ENCODE measurements around the gene MKRN2OS. TPM values are rescaled to one million over a fixed set of nuclear protein-coding genes. Genes with fewer than 3 reads are reported as not detected.

MKRN2OS gene
- total and polyA plus RNA-seq, 2 donors (not counting 3 experiments of a cell fraction or from before 2014, with no cell fraction given) = not detected

GRCh38 chr3:12496453-12496761, 48.9 kb downstream of the MKRN2OS start:
- intact Hi-C loops (cut with micrococcal nuclease) (no loop called here), dilution Hi-C loops (cut with MboI; ENCODE audit: extremely low pct_ligation_motif_present, low sequenced_read_pairs) (no loop called here)
- Histone ChIP-seq H3K27me3 (ENCODE audit: control insufficient read depth in 2 of 2, insufficient read depth in 2 of 2, low read length in 2 of 2) (no peaks in the 10 kb centered on the region), H3K79me2 (ENCODE audit: control insufficient read depth, insufficient read depth, low read length) (no peaks in the 10 kb centered on the region), H3K27ac (ENCODE audit: insufficient read depth, low read depth, low read length) (no peak overlapping the region), H3K36me3 (ENCODE audit: control insufficient read depth in 2 of 2, extremely low read depth in 1 of 2, insufficient read depth in 2 of 2, low read length in 2 of 2) (peaks cover 0 to 15% of the 10 kb centered on the region in 2 experiments), H3K9me3 (replicated peaks; ENCODE audit: control insufficient read depth, insufficient read depth, low read length) (no peaks in the 10 kb centered on the region), H3K9ac (replicated peaks; ENCODE audit: extremely low read depth, insufficient read depth, low read length) (no peak overlapping the region), H3K9me1 (replicated peaks; ENCODE audit: control insufficient read depth, extremely low read depth, insufficient read depth, low read length) (no peaks in the 10 kb centered on the region), H4K20me1 (replicated peaks; ENCODE audit: control insufficient read depth, extremely low read depth, insufficient read depth, low read length) (no peaks in the 10 kb centered on the region), H3K4me1 (ENCODE audit: control insufficient read depth, extremely low read depth, insufficient read depth, low read length) (no peaks in the 10 kb centered on the region), H3K4me2 (ENCODE audit: insufficient read depth, low read length) (no peak overlapping the region), H2AFZ (ENCODE audit: low read depth, low read length) (no peak overlapping the region), H3K4me3 (replicated peaks in 1 of 3; ENCODE audit: insufficient read depth in 1 of 3, low read depth in 1 of 3, low read length in 3 of 3) (no peak overlapping the region)
- FAIRE-seq (no peak), DNase-seq (ENCODE audit: low read depth, low spot score) (no peak)
- no TSS peak for BruUV-seq (replicated peaks)
- ChIA-PET POLR2A (no interaction called here), CTCF (interaction anchor here (0.6 to 1.9 kb wide), 3 partner anchors 8 to 49 kb away, joined by 3 to 8 read pairs (median 5); partner anchors contain the start of genes MKRN2OS and TSEN2)
- no peak for TF ChIP-seq EZH2 (IDR thresholded peaks at IDR 0.05; ENCODE audit: borderline replicate concordance, low read depth, low read length, severe bottlenecking)
- TF ChIP-seq FOS (IDR thresholded peaks at IDR 0.05; ENCODE audit: borderline replicate concordance, insufficient read depth, low read length) = no peak

- Histone ChIP-seq H4K20me1 (replicated peaks; ENCODE audit: control insufficient read depth, extremely low read depth, insufficient read depth, low read length) (no peaks in the 10 kb centered on the region), H3K27ac (ENCODE audit: insufficient read depth, low read depth, low read length) (no peak overlapping the region), H3K4me3 (replicated peaks in 1 of 3; ENCODE audit: insufficient read depth in 1 of 3, low read depth in 1 of 3, low read length in 3 of 3) (no peak overlapping the region), H3K4me1 (ENCODE audit: control insufficient read depth, extremely low read depth, insufficient read depth, low read length) (no peaks in the 10 kb centered on the region), H3K36me3 (ENCODE audit: control insufficient read depth in 2 of 2, extremely low read depth in 1 of 2, insufficient read depth in 2 of 2, low read length in 2 of 2) (peaks cover 0 to 15% of the 10 kb centered on the region in 2 experiments), H3K9me1 (replicated peaks; ENCODE audit: control insufficient read depth, extremely low read depth, insufficient read depth, low read length) (no peaks in the 10 kb centered on the region), H3K79me2 (ENCODE audit: control insufficient read depth, insufficient read depth, low read length) (no peaks in the 10 kb centered on the region), H3K4me2 (ENCODE audit: insufficient read depth, low read length) (no peak overlapping the region), H3K9ac (replicated peaks; ENCODE audit: extremely low read depth, insufficient read depth, low read length) (no peak overlapping the region), H2AFZ (ENCODE audit: low read depth, low read length) (no peak overlapping the region), H3K27me3 (ENCODE audit: control insufficient read depth in 2 of 2, insufficient read depth in 2 of 2, low read length in 2 of 2) (no peaks in the 10 kb centered on the region), H3K9me3 (replicated peaks; ENCODE audit: control insufficient read depth, insufficient read depth, low read length) (no peaks in the 10 kb centered on the region)
- FAIRE-seq (peak; percentile 43), DNase-seq (ENCODE audit: low read depth, low spot score) (no peak)
- ChIA-PET POLR2A (interaction anchor here (1.4 kb wide), 1 partner anchor 12 kb away, joined by 4 read pairs; no protein-coding TSS in a partner anchor), CTCF (interaction anchor here (0.6 to 1.9 kb wide), 4 partner anchors 8 to 360 kb away, joined by 3 to 8 read pairs (median 4); partner anchors contain the start of genes MKRN2OS and TSEN2)
- no TSS peak for BruUV-seq (replicated peaks)
- dilution Hi-C loops (cut with MboI; ENCODE audit: extremely low pct_ligation_motif_present, low sequenced_read_pairs) = no loop called here
- intact Hi-C loops (cut with micrococcal nuclease) = no loop called here
- TF ChIP-seq POLR2AphosphoS5 (IDR thresholded peaks at IDR 0.05; ENCODE audit: insufficient read depth, low read depth, low read length) = no peak
- peak in 1 of 2 donors; percentile 18 for TF ChIP-seq CTCF (IDR thresholded peaks at IDR 0.05; ENCODE audit: extremely low read depth in 1 of 2, insufficient read depth in 1 of 2, low read depth in 1 of 2, low read length in 2 of 2)
These were observed 49.4 kb downstream of the MKRN2OS start for GRCh38 chr3:12495749-12496452.

All from endothelial cell of umbilical vein (primary cell).